Kidney (tissue), 14 donors: ENCODE results near the gene CLDN22. TPM values are rescaled to one million over a fixed set of nuclear protein-coding genes. Genes with fewer than 3 reads are reported as not detected.

Source experiments
- DNase-seq, 5 donors: peaks; one replicate each; pipeline ENCODE4 v3.0.0-alpha.2; 2013 to 2020
- FAIRE-seq: peaks from 2 replicates; lab custom pipeline; 2012; peaks lifted over from hg19 to GRCh38; lab: Jason Lieb, UNC
- H3K27ac ChIP-seq, 2 donors: one replicate each; pipeline ENCODE4 v1.7.0; 2013; ENCODE audit warnings: low read depth in 2 of 2, low read length in 2 of 2, inconsistent platforms in 1 of 2
- H3K27me3 ChIP-seq: one replicate; pipeline ENCODE4 v1.7.1; 2013; ENCODE audit warnings: low read length, inconsistent platforms; ENCODE audit not compliant: control insufficient read depth, insufficient read depth
- H3K36me3 ChIP-seq, 3 donors: one replicate each; pipeline versions ENCODE4 v1.7.0 to v1.7.1; 2013; ENCODE audit warnings: low read length in 3 of 3, control low read depth in 1 of 3, inconsistent platforms in 1 of 3; ENCODE audit not compliant: insufficient read depth in 3 of 3, control insufficient read depth in 2 of 3
- H3K4me1 ChIP-seq, 3 donors: one replicate each; pipeline versions ENCODE4 v1.7.0 to v1.7.1; 2013; ENCODE audit warnings: low read length in 3 of 3, inconsistent platforms in 1 of 3, low read depth in 1 of 3; ENCODE audit not compliant: control insufficient read depth in 2 of 3, insufficient read depth in 2 of 3
- H3K4me3 ChIP-seq, 3 donors: one replicate each; pipeline versions ENCODE4 v1.7.0 to v1.8.1; 2013; ENCODE audit warnings: low read length in 3 of 3, control low read depth in 1 of 3, inconsistent platforms in 1 of 3
- H3K9ac ChIP-seq, 3 donors: one replicate each; pipeline versions ENCODE4 v1.7.0 to v1.7.1; 2013; ENCODE audit warnings: low read length in 3 of 3, control low read depth in 1 of 3, inconsistent platforms in 1 of 3
- H3K9me3 ChIP-seq, 3 donors: one replicate each; pipeline versions ENCODE4 v1.7.0 to v1.7.1; 2013; ENCODE audit warnings: low read length in 3 of 3, control low read depth in 1 of 3, inconsistent platforms in 1 of 3; ENCODE audit not compliant: control insufficient read depth in 2 of 3, insufficient read depth in 1 of 3
- CTCF ChIP-seq: IDR thresholded peaks from 3 replicates; pipeline ENCODE4 v1.5.1; 2012; ENCODE audit warnings: mild to moderate bottlenecking, moderate library complexity, borderline replicate concordance; ENCODE audit not compliant: insufficient read depth; ENCODE audit errors: extremely low read depth
- intact Hi-C: fragments of 100-400 bp; cut with DNase I; formaldehyde crosslinking; loops from one replicate; pipeline ENCODE4 v1.11.1; 2022
- polyA plus RNA-seq: library from polyadenylated mRNA; stranded (reverse); fragments of 350-450 nt; fragmentation: Illumina TruSeq; extraction: RNeasy Lipid Tissue Mini Kit (QIAGEN cat#74804); gene quantifications from one replicate; pipeline ENCODE4 v1.2.3, GENCODE V29; 2014; ENCODE audit warnings: low read depth, low replicate concordance; ENCODE audit not compliant: insufficient read depth
- total RNA-seq: library from RNA; stranded (reverse); fragmentation: NEBNext Ultra II Directional; extraction: Animal tissue kit (Norgen Biotek cat#: 25700); gene quantifications from one replicate; pipeline ENCODE4 v1.2.1, GENCODE V29; 2021
- donor health status: control.
- donor health status: control.
- donor health status: control.
- donor health status: control.
- donor health status: control.
- donor health status: DM: yes; HTN: yes; CAD: no.
- donor health status: Normal renal cell carcinoma (clear cell type).

CLDN22 gene
- total and polyA plus RNA-seq, 2 donors from 2014 or later, result 0.39 TPM; not detected in 1

DNA sequence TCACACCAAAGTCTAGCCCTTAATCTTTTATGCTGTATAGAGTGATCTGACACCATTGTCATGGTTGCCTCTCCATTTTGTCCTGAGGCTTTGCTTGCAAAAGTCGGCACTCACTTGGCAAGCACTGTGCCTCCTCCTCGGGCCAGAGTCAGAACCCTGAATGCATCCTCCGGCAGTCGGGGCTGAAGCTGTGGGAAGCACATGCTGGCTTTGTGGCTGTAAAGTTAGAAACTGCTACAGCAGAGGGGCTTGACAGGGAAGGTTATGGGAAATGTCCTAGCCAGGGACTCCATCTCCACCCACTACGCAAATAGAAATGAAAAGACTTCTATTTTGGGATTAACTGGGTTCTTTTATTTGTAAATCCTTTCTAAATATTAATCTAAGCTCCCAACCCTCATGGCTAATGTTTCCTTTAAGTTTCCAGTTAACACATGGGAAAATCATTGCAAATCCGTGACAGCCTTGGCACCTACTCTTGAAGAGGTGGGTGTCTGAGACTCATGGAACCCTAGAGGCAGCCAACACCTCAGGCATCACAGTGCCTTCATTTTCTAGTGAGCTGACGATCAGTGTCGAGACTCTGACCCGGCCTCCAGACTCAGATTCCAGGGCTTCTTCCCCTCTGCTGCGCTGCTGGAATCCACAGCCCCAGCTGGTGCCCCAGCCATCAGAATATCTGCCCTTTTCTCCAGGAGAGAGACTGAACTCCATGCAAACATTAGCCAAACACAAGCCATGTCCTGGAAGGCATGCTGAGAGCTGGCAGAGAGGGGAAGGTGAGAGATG is 10.1 kb upstream of the CLDN22 start:
- no peak for TF ChIP-seq CTCF
- peaks cover 0 to 19% (median 13%) of the 10 kb centered on the region in 3 donors for H3K4me1 ChIP-seq
- H3K4me3 ChIP-seq, result no peak overlapping the region
- peaks cover 0 to 14% (median 0%) of the 10 kb centered on the region in 3 donors for H3K9me3 ChIP-seq
- peaks cover 0 to 4% (median 0%) of the 10 kb centered on the region in 3 donors for H3K36me3 ChIP-seq
- no peak for FAIRE-seq
- no peak overlapping the region for H3K9ac ChIP-seq
- intact Hi-C loops, result no loop called here
- no peak for DNase-seq
- peak overlapping the region; percentile 36 to 44 for H3K27ac ChIP-seq
- H3K27me3 ChIP-seq, result no peaks in the 10 kb centered on the region

DNA sequence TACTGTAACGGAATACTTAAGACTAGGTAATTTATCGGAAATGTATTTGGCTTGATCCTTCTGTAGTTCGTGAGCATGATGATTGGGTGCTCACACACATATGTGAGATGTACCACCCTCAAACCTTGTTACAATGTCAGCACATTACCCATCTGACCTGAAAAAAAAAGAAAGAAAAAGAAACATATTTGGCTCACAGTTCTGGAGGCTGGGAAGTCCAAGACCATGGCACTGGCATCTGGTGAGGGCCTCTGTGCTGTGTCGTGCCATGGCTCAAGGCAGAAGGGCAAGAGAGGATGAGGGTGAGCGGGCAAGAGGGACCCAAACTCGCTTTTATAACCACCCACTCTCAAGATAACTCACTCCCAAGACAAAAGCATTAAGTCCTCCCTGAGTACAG is 9.2 kb upstream of the CLDN22 start:
- intact Hi-C loops, result no loop called here
- no peak for FAIRE-seq
- H3K27ac ChIP-seq, result no peak overlapping the region
- peaks cover 0 to 4% (median 0%) of the 10 kb centered on the region in 3 donors for H3K36me3 ChIP-seq
- H3K4me3 ChIP-seq, result no peak overlapping the region
- peaks cover 0 to 14% (median 0%) of the 10 kb centered on the region in 3 donors for H3K9me3 ChIP-seq
- TF ChIP-seq CTCF, result no peak
- DNase-seq, result no peak
- H3K9ac ChIP-seq, result no peak overlapping the region
- no peaks in the 10 kb centered on the region for H3K27me3 ChIP-seq
- H3K4me1 ChIP-seq, result peaks cover 0 to 19% (median 13%) of the 10 kb centered on the region in 3 donors

- FAIRE-seq (no peak), DNase-seq (peak in 1 of 5 donors; percentile 62)
- Histone ChIP-seq H3K9ac (no peak overlapping the region), H3K9me3 (peaks cover 0 to 14% (median 0%) of the 10 kb centered on the region in 3 donors), H3K27ac (no peak overlapping the region), H3K27me3 (no peaks in the 10 kb centered on the region), H3K4me1 (peaks cover 0 to 17% (median 13%) of the 10 kb centered on the region in 3 donors), H3K4me3 (no peak overlapping the region), H3K36me3 (peaks cover 0 to 4% (median 0%) of the 10 kb centered on the region in 3 donors)
- no peak for TF ChIP-seq CTCF
- intact Hi-C loops, result no loop called here
Observed at GRCh38 chr4:183328832-183329231, 8.8 kb upstream of the CLDN22 start.
